ENCODE results near the gene ARHGAP15.

ARHGAP15 gene

GRCh38 chr2:143701785-143702184 is 572.6 kb downstream of the ARHGAP15 start:
- DNase-seq, result no peak

GRCh38 chr2:143702931-143703330 is 573.7 kb downstream of the ARHGAP15 start:
- no peak for DNase-seq

- no peak for DNase-seq
These were observed 575.4 kb downstream of the ARHGAP15 start for GRCh38 chr2:143704451-143705106.

GRCh38 chr2:143705108-143705707 is 576.0 kb downstream of the ARHGAP15 start:
- DNase-seq, result peak; percentile 85

GRCh38 chr2:143706354-143706753 is 577.1 kb downstream of the ARHGAP15 start:
- no peak for DNase-seq

GRCh38 chr2:143708682-143709081 is 579.5 kb downstream of the ARHGAP15 start:
- no peak for DNase-seq

- DNase-seq, result no peak
These were observed 581.0 kb downstream of the ARHGAP15 start for GRCh38 chr2:143710196-143710595.

- no peak for DNase-seq
These were observed 581.7 kb downstream of the ARHGAP15 start for GRCh38 chr2:143710879-143711278.

GRCh38 chr2:143716522-143716921 is 587.3 kb downstream of the ARHGAP15 start:
- no peak for DNase-seq

GRCh38 chr2:143717053-143717452 is 587.8 kb downstream of the ARHGAP15 start:
- DNase-seq, result no peak

- no peak for DNase-seq
These were observed 588.4 kb downstream of the ARHGAP15 start for GRCh38 chr2:143717536-143718168.

- DNase-seq, result no peak
These were observed 589.5 kb downstream of the ARHGAP15 start for GRCh38 chr2:143718745-143719144.

GRCh38 chr2:143719406-143719805 is 590.2 kb downstream of the ARHGAP15 start:
- no peak for DNase-seq

- DNase-seq, result no peak
These were observed 591.0 kb downstream of the ARHGAP15 start for GRCh38 chr2:143720095-143720664.

- no peak for DNase-seq
These were observed 596.2 kb downstream of the ARHGAP15 start for GRCh38 chr2:143725400-143725799.

- DNase-seq, result no peak
These were observed 597.1 kb downstream of the ARHGAP15 start for GRCh38 chr2:143726151-143726845.

GRCh38 chr2:143728498-143728897 is 599.3 kb downstream of the ARHGAP15 start:
- no peak for DNase-seq

- DNase-seq, result no peak
These were observed 600.1 kb downstream of the ARHGAP15 start for GRCh38 chr2:143729296-143729814.

- peak; percentile 27 to 42 for DNase-seq
These were observed 601.1 kb downstream of the ARHGAP15 start for GRCh38 chr2:143730155-143730952.

GRCh38 chr2:143730953-143731260 is 601.7 kb downstream of the ARHGAP15 start:
- DNase-seq, result no peak

- DNase-seq, result no peak
These were observed 602.9 kb downstream of the ARHGAP15 start for GRCh38 chr2:143732076-143732475.

GRCh38 chr2:143732871-143733270 is 603.7 kb downstream of the ARHGAP15 start:
- DNase-seq, result no peak
